IMR-90 (cell line): Measurements from ENCODE around the gene INPP5D. TPM values are rescaled to one million over a fixed set of nuclear protein-coding genes. Genes with fewer than 3 reads are reported as not detected.

ENCODE experiments used
- ATAC-seq: fragments of 200-7000 bp; cut with Tn5 transposase; 2 replicates; pipeline ENCODE4 v1.9.1; 2020; ENCODE audit warnings: low read depth, mild to moderate bottlenecking, moderate library complexity
- BruUV-seq: library from RNA; stranded (reverse); fragments of 400-500 nt; replicated peaks from 2 replicates; lab custom pipeline; 2021; lab: Mats Ljungman, UMichigan
- CTCF ChIA-PET: fragments of 300-600 bp; formaldehyde crosslinking; extraction: SDS; loops from one replicate; lab custom pipeline; 2021; ENCODE audit warnings: antibody characterized with exemption; lab: Yijun Ruan, JAX
- POLR2A ChIA-PET: fragments of 300-600 bp; sonication (Branson Sonifier 250); formaldehyde crosslinking; loops from one replicate; lab custom pipeline; 2022; ENCODE audit warnings: antibody characterized with exemption; ENCODE audit not compliant: unreplicated experiment; lab: Charles Lee
- DNase-seq: peaks from one replicate; pipeline ENCODE4 v3.0.0; 2013
- H2AFZ ChIP-seq: replicated peaks from 2 replicates; pipeline ENCODE3; 2013; ENCODE audit warnings: low read length, mild to moderate bottlenecking; ENCODE audit not compliant: poor library complexity
- H2AK5ac ChIP-seq: 2 replicates; pipeline ENCODE4 v1.6.1; 2013; ENCODE audit warnings: low read depth, low read length, inconsistent platforms
- H2AK9ac ChIP-seq: replicated peaks from 2 replicates; pipeline ENCODE3; 2013; ENCODE audit warnings: mild to moderate bottlenecking, low read depth, low read length, moderate library complexity; ENCODE audit not compliant: poor library complexity
- H2BK120ac ChIP-seq: 2 replicates; pipeline ENCODE4 v1.6.1; 2013; ENCODE audit warnings: low read depth, low read length, inconsistent platforms
- H2BK15ac ChIP-seq: 3 replicates; pipeline ENCODE4 v1.6.1; 2013; ENCODE audit warnings: low read depth, low read length, inconsistent platforms
- H2BK20ac ChIP-seq: 2 replicates; pipeline ENCODE4 v1.6.1; 2013; ENCODE audit warnings: low read depth, mild to moderate bottlenecking, inconsistent platforms, low read length, moderate library complexity
- H2BK5ac ChIP-seq: 2 replicates; pipeline ENCODE4 v1.6.1; 2013; ENCODE audit warnings: mild to moderate bottlenecking, low read depth, low read length, inconsistent platforms; ENCODE audit not compliant: poor library complexity, severe bottlenecking
- H3K14ac ChIP-seq: replicated peaks from 2 replicates; pipeline ENCODE4 v1.6.1; 2013; ENCODE audit warnings: low read depth, low read length, inconsistent platforms
- H3K18ac ChIP-seq: 2 replicates; pipeline ENCODE4 v1.6.1; 2013; ENCODE audit warnings: low read depth, low read length, control low read depth
- H3K23ac ChIP-seq: 2 replicates; pipeline ENCODE4 v1.6.1; 2013; ENCODE audit warnings: low read depth, low read length, inconsistent platforms
- H3K27ac ChIP-seq: 2 replicates; pipeline ENCODE4 v1.5.1; 2013; ENCODE audit warnings: mild to moderate bottlenecking, control low read depth, low read length; ENCODE audit not compliant: insufficient read depth
- H3K27me3 ChIP-seq: 2 replicates; pipeline ENCODE4 v1.6.1; 2013; ENCODE audit warnings: low read length; ENCODE audit not compliant: control insufficient read depth, insufficient read depth
- H3K36me3 ChIP-seq: 2 replicates; pipeline ENCODE4 v1.6.1; 2013; ENCODE audit warnings: low read length, mixed read lengths; ENCODE audit not compliant: control insufficient read depth, insufficient read depth
- H3K4ac ChIP-seq: 2 replicates; pipeline ENCODE4 v1.6.1; 2013; ENCODE audit warnings: low read depth, low read length, inconsistent platforms
- H3K4me1 ChIP-seq: 2 replicates; pipeline ENCODE4 v1.6.1; 2013; ENCODE audit warnings: low read length, mixed read lengths; ENCODE audit not compliant: control insufficient read depth, insufficient read depth
- H3K4me2 ChIP-seq: 2 replicates; pipeline ENCODE4 v1.6.1; 2013; ENCODE audit warnings: low read depth, mild to moderate bottlenecking, control low read depth, low read length, moderate library complexity
- H3K4me3 ChIP-seq: 2 replicates; pipeline ENCODE4 v1.5.1; 2013; ENCODE audit warnings: low read depth, mild to moderate bottlenecking, control low read depth, low read length, moderate library complexity; ENCODE audit not compliant: insufficient read depth
- H3K56ac ChIP-seq: 2 replicates; pipeline ENCODE4 v1.6.1; 2013; ENCODE audit warnings: low read length, inconsistent platforms; ENCODE audit not compliant: insufficient read depth; ENCODE audit errors: extremely low read depth
- H3K79me1 ChIP-seq, 2 experiments: 2 replicates each; pipeline ENCODE4 v1.6.1; 2013; ENCODE audit warnings: low read length in 2 of 2, inconsistent platforms in 1 of 2, low read depth in 1 of 2
- H3K9ac ChIP-seq: 2 replicates; pipeline ENCODE4 v1.6.1; 2013; ENCODE audit warnings: low read depth, low read length, control low read depth
- H3K9me1 ChIP-seq: 2 replicates; pipeline ENCODE4 v1.6.1; 2013; ENCODE audit warnings: low read length, inconsistent platforms; ENCODE audit not compliant: insufficient read depth
- H3K9me3 ChIP-seq: 2 replicates; pipeline ENCODE4 v1.6.1; 2013; ENCODE audit warnings: low read length; ENCODE audit not compliant: control insufficient read depth, insufficient read depth
- H4K20me1 ChIP-seq: 2 replicates; pipeline ENCODE4 v1.6.1; 2013; ENCODE audit warnings: low read length, inconsistent platforms; ENCODE audit not compliant: insufficient read depth
- H4K5ac ChIP-seq: 2 replicates; pipeline ENCODE4 v1.6.1; 2013; ENCODE audit warnings: mild to moderate bottlenecking, low read depth, low read length, control low read depth
- H4K8ac ChIP-seq, 2 experiments: 2 replicates each; pipeline ENCODE4 v1.6.1; 2013; ENCODE audit warnings: low read depth in 2 of 2, low read length in 2 of 2, control low read depth in 1 of 2, inconsistent platforms in 1 of 2
- H4K91ac ChIP-seq: 2 replicates; pipeline ENCODE4 v1.6.1; 2013; ENCODE audit warnings: low read depth, low read length, inconsistent platforms; ENCODE audit not compliant: insufficient read depth
- BHLHE40 ChIP-seq: fragments of 150-350 bp; IDR thresholded peaks from 2 replicates; pipeline ENCODE4 v1.6.1; 2016; ENCODE audit warnings: mild to moderate bottlenecking, low read depth, low read length
- CEBPB ChIP-seq: IDR thresholded peaks from 2 replicates; pipeline ENCODE4 v1.6.1; 2012; ENCODE audit warnings: low read depth, low read length, improper control_type of control experiment
- CHD1 ChIP-seq: IDR thresholded peaks from 2 replicates; pipeline ENCODE4 v1.6.1; 2012; ENCODE audit warnings: low read depth, low read length, improper control_type of control experiment
- FOS ChIP-seq: fragments of 150-350 bp; IDR thresholded peaks from 2 replicates; pipeline ENCODE4 v1.6.1; 2016; ENCODE audit warnings: low read depth, low read length
- MAFK ChIP-seq: IDR thresholded peaks from 2 replicates; pipeline ENCODE4 v1.6.1; 2012; ENCODE audit warnings: low read depth, low read length, improper control_type of control experiment
- MAZ ChIP-seq: IDR thresholded peaks from 2 replicates; pipeline ENCODE4 v1.6.1; 2012; ENCODE audit warnings: low read depth, mild to moderate bottlenecking, low read length, improper control_type of control experiment, moderate library complexity, borderline replicate concordance
- MXI1 ChIP-seq: IDR thresholded peaks from 2 replicates; pipeline ENCODE4 v1.6.1; 2012; ENCODE audit warnings: low read depth, mild to moderate bottlenecking, low read length, moderate library complexity, borderline replicate concordance
- NFE2L2 ChIP-seq: fragments of 150-350 bp; IDR thresholded peaks from 2 replicates; pipeline ENCODE4 v1.6.1; 2016; ENCODE audit warnings: low read depth, mild to moderate bottlenecking, low read length
- POLR2A ChIP-seq: IDR thresholded peaks from 2 replicates; pipeline ENCODE4 v1.6.1; 2012; ENCODE audit warnings: mild to moderate bottlenecking, low read depth, low read length
- RAD21 ChIP-seq: IDR thresholded peaks from 2 replicates; pipeline ENCODE4 v1.6.1; 2012; ENCODE audit warnings: low read length, improper control_type of control experiment
- RCOR1 ChIP-seq: IDR thresholded peaks from 2 replicates; pipeline ENCODE4 v1.6.1; 2012; ENCODE audit warnings: mild to moderate bottlenecking, low read length, improper control_type of control experiment; ENCODE audit not compliant: insufficient replicate concordance
- RFX5 ChIP-seq: IDR thresholded peaks from 2 replicates; pipeline ENCODE4 v1.8.0; 2012; ENCODE audit warnings: low read depth, mild to moderate bottlenecking, low read length, moderate library complexity
- SMC3 ChIP-seq: fragments of 150-350 bp; IDR thresholded peaks from 2 replicates; pipeline ENCODE4 v1.6.1; 2016; ENCODE audit warnings: low read depth, mild to moderate bottlenecking, antibody characterized with exemption, low read length, moderate library complexity
- WGBS, 2 experiments: methylation state at CpG; one replicate each; pipeline versions ENCODE4 v1.1.5 to v1.1.7; 2013; ENCODE audit warnings: missing lambda C conversion rate in 2 of 2; ENCODE audit not compliant: insufficient read length in 1 of 2; ENCODE audit errors: extremely low coverage in 2 of 2; 5-methylcytosine and 5-hydroxymethylcytosine counted together
- dilution Hi-C: fragments of 300-500 bp; cut with HindIII; formaldehyde crosslinking; loops from one replicate; pipeline ENCODE4 v1.14.3; 2018; ENCODE audit warnings: low sequenced_read_pairs; ENCODE audit not compliant: unreplicated experiment
- in situ Hi-C: fragments of 300-500 bp; cut with MboI; formaldehyde crosslinking; loops from 3 replicates; pipeline ENCODE4 v1.14.3; 2019; ENCODE audit warnings: low sequenced_read_pairs, inconsistent platforms, mixed read lengths
- intact Hi-C: fragments of 100-400 bp; cut with micrococcal nuclease; formaldehyde crosslinking; loops from 2 replicates; pipeline ENCODE4 v1.10.0; 2022
- polyA plus RNA-seq, 3 experiments: library from polyadenylated mRNA; depleted of rRNA; stranded (reverse); fragments of >200 nt; gene quantifications; 2 replicates each; pipeline ENCODE4 v1.2.3, GENCODE V29; 2012; ENCODE audit warnings: low replicate concordance in 1 of 3
- total RNA-seq: library from RNA; depleted of rRNA; stranded (reverse); fragments of >200 nt; gene quantifications from 2 replicates; pipeline ENCODE4 v1.2.3, GENCODE V29; 2012
- TF ChIP-seq, protein P1 (sequence below): fragments of 150-350 bp; IDR thresholded peaks from 2 replicates; pipeline ENCODE4 v1.6.1; 2017; ENCODE audit warnings: mild to moderate bottlenecking, antibody characterized with exemption, low read length, low read depth
- TF ChIP-seq, protein P2 (sequence below): conservative IDR thresholded peaks from 2 replicates; pipeline ENCODE4 v1.5.1; 2012; ENCODE audit warnings: mild to moderate bottlenecking, low read depth, low read length, improper control_type of control experiment
- TF ChIP-seq, protein P3 (sequence below): fragments of 150-350 bp; IDR thresholded peaks from 2 replicates; pipeline ENCODE4 v1.6.1; 2016; ENCODE audit warnings: low read depth, mild to moderate bottlenecking, low read length, moderate library complexity, borderline replicate concordance

The INPP5D gene
- total and polyA plus RNA-seq, 2 of the 4 experiments (the other 2 are of a cell fraction), result 0.18 to 0.29 TPM

- intact Hi-C loops (no loop called here), in situ Hi-C loops (no loop called here), dilution Hi-C loops (no loop called here)
- no peak for ATAC-seq
- Histone ChIP-seq H3K56ac (no peak overlapping the region), H3K79me1 (no peaks in the 10 kb centered on the region), H3K18ac (no peak overlapping the region), H2AFZ (no peak overlapping the region), H3K4me3 (no peak overlapping the region), H3K23ac (no peak overlapping the region), H4K8ac (no peak overlapping the region), H4K20me1 (peaks cover 8% of the 10 kb centered on the region; the same call in 1 of the 2 replicates), H3K14ac (no peak overlapping the region), H3K27ac (no peak overlapping the region), H3K36me3 (no peaks in the 10 kb centered on the region), H2AK5ac (no peak overlapping the region), H3K9ac (no peak overlapping the region), H2BK15ac (no peak overlapping the region), H2BK20ac (no peak overlapping the region), H2BK5ac (no peak overlapping the region), H3K27me3 (peaks cover 20% of the 10 kb centered on the region), H2AK9ac (no peak overlapping the region), H2BK120ac (no peak overlapping the region), H3K4ac (no peak overlapping the region), H3K4me1 (peaks cover 4% of the 10 kb centered on the region; the same call in 1 of the 2 replicates), H3K9me3 (no peaks in the 10 kb centered on the region), H4K91ac (no peak overlapping the region), H3K9me1 (no peaks in the 10 kb centered on the region), H3K4me2 (no peak overlapping the region), H4K5ac (no peak overlapping the region)
- no peak for DNase-seq
- WGBS, 2 experiments, result no CpG with 5 or more reads among the region's 6 CpGs
- no peak for TF ChIP-seq MAFK
- TF ChIP-seq FOS, result no peak
- TF ChIP-seq NFE2L2, result no peak
- TF ChIP-seq SMC3, result no peak
- TF ChIP-seq CHD1, result no peak
- TF ChIP-seq BHLHE40, result no peak
- TF ChIP-seq RAD21, result no peak
- TF ChIP-seq, protein P1, sequence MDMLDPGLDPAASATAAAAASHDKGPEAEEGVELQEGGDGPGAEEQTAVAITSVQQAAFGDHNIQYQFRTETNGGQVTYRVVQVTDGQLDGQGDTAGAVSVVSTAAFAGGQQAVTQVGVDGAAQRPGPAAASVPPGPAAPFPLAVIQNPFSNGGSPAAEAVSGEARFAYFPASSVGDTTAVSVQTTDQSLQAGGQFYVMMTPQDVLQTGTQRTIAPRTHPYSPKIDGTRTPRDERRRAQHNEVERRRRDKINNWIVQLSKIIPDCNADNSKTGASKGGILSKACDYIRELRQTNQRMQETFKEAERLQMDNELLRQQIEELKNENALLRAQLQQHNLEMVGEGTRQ, result no peak
- no peak for TF ChIP-seq MXI1
- no peak for TF ChIP-seq RCOR1
- TF ChIP-seq, protein P2, sequence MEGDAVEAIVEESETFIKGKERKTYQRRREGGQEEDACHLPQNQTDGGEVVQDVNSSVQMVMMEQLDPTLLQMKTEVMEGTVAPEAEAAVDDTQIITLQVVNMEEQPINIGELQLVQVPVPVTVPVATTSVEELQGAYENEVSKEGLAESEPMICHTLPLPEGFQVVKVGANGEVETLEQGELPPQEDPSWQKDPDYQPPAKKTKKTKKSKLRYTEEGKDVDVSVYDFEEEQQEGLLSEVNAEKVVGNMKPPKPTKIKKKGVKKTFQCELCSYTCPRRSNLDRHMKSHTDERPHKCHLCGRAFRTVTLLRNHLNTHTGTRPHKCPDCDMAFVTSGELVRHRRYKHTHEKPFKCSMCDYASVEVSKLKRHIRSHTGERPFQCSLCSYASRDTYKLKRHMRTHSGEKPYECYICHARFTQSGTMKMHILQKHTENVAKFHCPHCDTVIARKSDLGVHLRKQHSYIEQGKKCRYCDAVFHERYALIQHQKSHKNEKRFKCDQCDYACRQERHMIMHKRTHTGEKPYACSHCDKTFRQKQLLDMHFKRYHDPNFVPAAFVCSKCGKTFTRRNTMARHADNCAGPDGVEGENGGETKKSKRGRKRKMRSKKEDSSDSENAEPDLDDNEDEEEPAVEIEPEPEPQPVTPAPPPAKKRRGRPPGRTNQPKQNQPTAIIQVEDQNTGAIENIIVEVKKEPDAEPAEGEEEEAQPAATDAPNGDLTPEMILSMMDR, result no peak
- no peak for TF ChIP-seq CEBPB
- TF ChIP-seq MAZ, result no peak
- TF ChIP-seq POLR2A, result no peak
- no peak for TF ChIP-seq RFX5
- TF ChIP-seq, protein P3, sequence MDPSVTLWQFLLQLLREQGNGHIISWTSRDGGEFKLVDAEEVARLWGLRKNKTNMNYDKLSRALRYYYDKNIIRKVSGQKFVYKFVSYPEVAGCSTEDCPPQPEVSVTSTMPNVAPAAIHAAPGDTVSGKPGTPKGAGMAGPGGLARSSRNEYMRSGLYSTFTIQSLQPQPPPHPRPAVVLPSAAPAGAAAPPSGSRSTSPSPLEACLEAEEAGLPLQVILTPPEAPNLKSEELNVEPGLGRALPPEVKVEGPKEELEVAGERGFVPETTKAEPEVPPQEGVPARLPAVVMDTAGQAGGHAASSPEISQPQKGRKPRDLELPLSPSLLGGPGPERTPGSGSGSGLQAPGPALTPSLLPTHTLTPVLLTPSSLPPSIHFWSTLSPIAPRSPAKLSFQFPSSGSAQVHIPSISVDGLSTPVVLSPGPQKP, result no peak
- ChIA-PET CTCF (no interaction called here), POLR2A (no interaction called here)
- BruUV-seq, result no TSS peak
These were observed 153.8 kb downstream of the INPP5D start for GRCh38 chr2:233213975-233214374.
